Renal pelvis (tissue), 3 donors: ENCODE measurements around the gene MCCD1. TPM values are rescaled to one million over a fixed set of nuclear protein-coding genes. Genes with fewer than 3 reads are reported as not detected.

Experiments used
- polyA plus RNA-seq, 3 donors: library from polyadenylated mRNA; unstranded; fragments of 120-200 nt; gene quantifications; one replicate each; pipeline ENCODE4 v1.2.1, GENCODE V29; 2013; ENCODE audit not compliant: insufficient read length in 3 of 3

The MCCD1 gene
- polyA plus RNA-seq, 3 donors, result 19.5 to 24.1 (median 21.9) TPM

Other genes starting within 250 kb of the MCCD1 start
- 100 to 1,000 TPM; 104 to 117 (median 116) TPM for gene HLA-B, start 171.8 kb upstream of the MCCD1 start, polyA plus RNA-seq
- gene MICA, start 125.4 kb upstream of the MCCD1 start, polyA plus RNA-seq, result 10 to 100 TPM in 2 of 3 donors, 1 to 10 TPM in 1; 7.0 to 11.8 (median 11.4) TPM
- gene MICB, start 30.8 kb upstream of the MCCD1 start, polyA plus RNA-seq, result 1 to 10 TPM; 1.4 to 1.9 (median 1.4) TPM
- 100 to 1,000 TPM; 563 to 680 (median 632) TPM for gene DDX39B, start 13.0 kb downstream of the MCCD1 start, polyA plus RNA-seq
- 10 to 100 TPM in 1 of 3 donors, 1 to 10 TPM in 2; 6.5 to 11.3 (median 7.5) TPM for gene ATP6V1G2, start 17.6 kb downstream of the MCCD1 start, polyA plus RNA-seq
- 10 to 100 TPM; 22.1 to 30.3 (median 26.5) TPM for gene NFKBIL1, start 18.6 kb downstream of the MCCD1 start, polyA plus RNA-seq
- gene LTA, start 43.3 kb downstream of the MCCD1 start, polyA plus RNA-seq, result under 1 TPM; 0.27 to 0.42 (median 0.30) TPM
- gene TNF, start 46.6 kb downstream of the MCCD1 start, polyA plus RNA-seq, result under 1 TPM in 1 of 3 donors, not detected in 2; 0.19 TPM
- 1 to 10 TPM; 1.8 to 2.7 (median 2.0) TPM for gene LTB, start 53.5 kb downstream of the MCCD1 start, polyA plus RNA-seq
- gene LST1, start 57.3 kb downstream of the MCCD1 start, polyA plus RNA-seq, result 1 to 10 TPM; 5.0 to 6.7 (median 5.1) TPM
- gene NCR3, start 64.0 kb downstream of the MCCD1 start, polyA plus RNA-seq, result under 1 TPM in 1 of 3 donors, not detected in 2; 0.43 TPM
- gene AIF1, start 86.3 kb downstream of the MCCD1 start, polyA plus RNA-seq, result 10 to 100 TPM; 66.1 to 77.7 (median 74.7) TPM
- 100 to 1,000 TPM; 209 to 221 (median 210) TPM for gene PRRC2A, start 91.8 kb downstream of the MCCD1 start, polyA plus RNA-seq
- gene BAG6, start 123.7 kb downstream of the MCCD1 start, polyA plus RNA-seq, result 100 to 1,000 TPM; 245 to 281 (median 259) TPM
- gene APOM, start 126.9 kb downstream of the MCCD1 start, polyA plus RNA-seq, result 100 to 1,000 TPM; 109 to 116 (median 110) TPM
- gene C6orf47, start 131.8 kb downstream of the MCCD1 start, polyA plus RNA-seq, result 10 to 100 TPM; 19.6 to 24.4 (median 20.5) TPM
- 10 to 100 TPM; 26.2 to 33.9 (median 33.8) TPM for gene GPANK1, start 136.0 kb downstream of the MCCD1 start, polyA plus RNA-seq
- 100 to 1,000 TPM; 227 to 252 (median 236) TPM for gene CSNK2B, start 137.1 kb downstream of the MCCD1 start, polyA plus RNA-seq
- gene LY6G5B, start 141.0 kb downstream of the MCCD1 start, polyA plus RNA-seq, result 10 to 100 TPM; 19.0 to 38.1 (median 35.1) TPM
- 1 to 10 TPM; 2.6 to 4.3 (median 3.6) TPM for gene LY6G5C, start 152.1 kb downstream of the MCCD1 start, polyA plus RNA-seq
- gene ABHD16A, start 174.4 kb downstream of the MCCD1 start, polyA plus RNA-seq, result 10 to 100 TPM; 63.2 to 68.7 (median 63.5) TPM
- gene LY6G6F, start 177.9 kb downstream of the MCCD1 start, polyA plus RNA-seq, result 1 to 10 TPM in 2 of 3 donors, under 1 TPM in 1; 0.43 to 1.0 (median 1.0) TPM
- gene LY6G6D, start 186.4 kb downstream of the MCCD1 start, polyA plus RNA-seq, result not detected
- under 1 TPM; 0.28 to 0.89 (median 0.69) TPM for gene LY6G6C, start 192.8 kb downstream of the MCCD1 start, polyA plus RNA-seq
- gene MPIG6B, start 194.4 kb downstream of the MCCD1 start, polyA plus RNA-seq, result 1 to 10 TPM; 1.5 to 1.9 (median 1.7) TPM
- 100 to 1,000 TPM; 189 to 234 (median 211) TPM for gene DDAH2, start 200.3 kb downstream of the MCCD1 start, polyA plus RNA-seq
- gene CLIC1, start 207.6 kb downstream of the MCCD1 start, polyA plus RNA-seq, result 100 to 1,000 TPM; 280 to 320 (median 296) TPM
- gene MSH5, start 211.0 kb downstream of the MCCD1 start, polyA plus RNA-seq, result 10 to 100 TPM; 18.1 to 54.6 (median 52.1) TPM
- 10 to 100 TPM in 2 of 3 donors, 1 to 10 TPM in 1; 5.6 to 13.8 (median 10.7) TPM for gene SAPCD1, start 233.7 kb downstream of the MCCD1 start, polyA plus RNA-seq
- 10 to 100 TPM in 2 of 3 donors, 1 to 10 TPM in 1; 8.8 to 14.0 (median 13.1) TPM for gene VWA7, start 248.4 kb downstream of the MCCD1 start, polyA plus RNA-seq